MV-4-11 (cell line): ENCODE measurements around the gene DENND1B.
A peak's percentile ranks its signal among the peaks of the same experiment; 100 is the strongest.

Experiments used
- DNase-seq: peaks from one replicate; lab custom pipeline; 2025; lab: John Stamatoyannopoulos, UW

DENND1B gene

GRCh38 chr1:197685785-197686184 is 89.5 kb downstream of the DENND1B start:
- no peak for DNase-seq

GRCh38 chr1:197683895-197684553 is 91.3 kb downstream of the DENND1B start:
- DNase-seq = no peak

- no peak for DNase-seq
Observed at GRCh38 chr1:197683280-197683679, 92.0 kb downstream of the DENND1B start.

GRCh38 chr1:197680311-197680710 is 95.0 kb downstream of the DENND1B start:
- DNase-seq = no peak

DNA sequence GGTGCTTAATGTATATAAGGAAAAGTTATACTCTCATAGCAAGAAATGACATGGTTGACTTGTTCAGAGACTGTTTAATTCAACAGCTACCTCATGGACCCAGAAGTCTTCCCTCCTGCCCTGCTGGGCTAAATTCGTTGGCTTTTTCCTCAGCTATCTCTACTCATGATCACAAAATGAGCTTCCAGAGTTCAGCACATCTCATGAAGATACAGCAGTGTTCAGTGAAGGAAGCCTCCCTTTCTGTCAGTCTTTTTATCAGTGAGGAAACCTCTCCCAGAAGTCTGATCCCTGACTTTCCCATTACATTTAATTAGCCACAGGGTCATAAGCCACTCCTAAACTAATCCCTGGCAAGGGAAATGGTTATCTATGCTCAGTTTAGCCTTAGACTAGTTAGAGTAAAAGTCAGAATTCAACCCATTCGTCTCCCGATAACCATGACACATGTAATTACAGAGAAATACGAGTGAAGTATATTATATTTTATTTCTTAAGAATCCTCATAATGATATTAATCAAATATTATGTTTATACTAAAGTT is 97.5 kb downstream of the DENND1B start:
- no peak for DNase-seq

- no peak for DNase-seq
Observed at GRCh38 chr1:197677313-197677712, 98.0 kb downstream of the DENND1B start.

- peak; percentile 35 for DNase-seq
Observed at GRCh38 chr1:197675583-197676208, 99.6 kb downstream of the DENND1B start.

DNA sequence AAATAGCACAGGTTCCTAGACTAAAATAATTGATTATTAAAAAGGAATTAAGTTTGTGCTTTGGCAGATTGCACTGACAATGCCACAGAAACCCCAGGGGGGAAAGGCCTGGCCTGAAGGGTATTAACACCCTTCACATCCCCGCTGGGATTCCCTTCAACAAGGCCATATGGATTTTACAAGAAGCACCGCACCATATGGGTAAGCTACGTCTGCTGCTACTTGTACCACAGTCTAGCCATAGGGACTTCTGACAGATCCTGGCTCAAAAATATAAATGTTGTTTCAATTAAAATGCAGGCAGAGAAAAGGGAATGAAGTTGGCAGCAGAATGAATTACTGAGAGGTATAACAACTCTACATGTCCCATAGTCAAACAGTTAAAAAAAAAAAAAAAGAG is 101.0 kb downstream of the DENND1B start:
- no peak for DNase-seq

DNA sequence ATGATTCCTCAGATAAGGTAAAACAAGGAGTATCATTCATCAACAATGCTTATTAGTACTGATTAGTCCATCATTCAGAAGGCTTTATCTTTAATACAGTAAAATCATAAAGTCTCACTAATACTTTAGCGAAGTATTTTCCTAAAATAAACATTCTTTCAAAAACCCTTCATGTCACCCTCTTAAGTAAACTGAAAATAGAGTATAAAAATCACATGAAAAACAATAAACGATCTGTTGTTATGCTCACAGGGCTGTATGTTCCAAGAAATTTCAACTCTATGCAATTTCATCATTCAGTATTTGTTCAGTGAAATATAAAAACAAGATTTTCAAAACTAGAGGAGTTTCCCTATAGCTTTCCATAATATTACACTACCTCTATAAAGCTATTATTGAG is 102.0 kb downstream of the DENND1B start:
- DNase-seq = no peak

DNA sequence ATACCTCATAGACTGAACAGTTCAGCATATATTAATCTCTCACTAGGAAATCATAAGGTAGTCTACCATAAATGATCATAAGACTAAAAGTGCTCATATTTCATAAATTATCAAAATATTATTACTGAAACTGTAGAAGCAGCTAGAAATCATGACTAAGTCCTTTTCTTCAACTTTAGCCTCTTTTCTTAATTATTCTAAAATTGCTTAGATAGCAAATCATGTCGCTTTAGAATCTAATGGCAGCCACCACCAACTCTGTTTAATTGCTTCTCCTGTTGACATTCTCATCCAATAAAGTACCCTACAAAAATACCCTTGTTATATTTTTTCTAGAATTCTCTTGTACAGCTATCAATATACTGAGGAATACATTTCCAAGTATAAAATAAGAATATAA is 102.9 kb downstream of the DENND1B start:
- no peak for DNase-seq

DNA sequence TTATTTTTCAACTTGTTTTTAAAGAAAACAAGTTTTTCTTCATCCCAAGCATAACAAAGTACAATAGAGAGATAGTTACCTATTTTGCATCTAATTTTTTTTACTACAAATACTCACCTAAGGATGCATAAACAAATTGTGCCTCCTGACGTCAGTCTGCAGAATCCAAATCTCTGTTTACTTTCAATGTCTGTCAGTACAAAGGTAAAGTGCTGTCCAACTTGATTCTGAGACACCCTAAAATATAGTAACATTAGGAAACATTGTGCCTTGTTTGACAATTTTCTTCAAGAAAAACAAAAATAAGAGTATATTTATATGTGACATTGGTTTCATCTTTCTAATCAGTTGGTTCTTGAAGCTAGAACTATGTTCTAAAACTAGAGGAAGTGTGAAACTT is 103.4 kb downstream of the DENND1B start:
- DNase-seq = no peak

DNA sequence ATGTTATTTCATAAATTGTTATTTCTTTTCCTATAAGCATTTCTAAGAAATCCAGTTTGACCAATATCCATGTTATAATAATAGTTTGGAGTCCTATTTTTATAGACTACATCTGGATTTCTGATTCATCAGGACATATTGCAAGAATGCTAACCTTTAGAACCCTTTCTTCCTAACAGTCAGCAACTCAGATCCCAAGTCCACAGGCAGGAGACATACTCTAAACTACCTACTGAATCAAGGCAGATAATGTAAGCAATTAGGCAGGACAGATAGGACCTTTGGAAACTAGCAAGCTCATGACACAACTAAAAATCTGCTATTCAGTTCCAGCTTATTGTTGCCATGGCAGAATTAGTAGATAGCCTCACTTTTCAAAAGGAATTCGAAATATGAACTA is 104.1 kb downstream of the DENND1B start:
- DNase-seq = no peak

- no peak for DNase-seq
Observed at GRCh38 chr1:197666769-197667285, 108.5 kb downstream of the DENND1B start.

DNA sequence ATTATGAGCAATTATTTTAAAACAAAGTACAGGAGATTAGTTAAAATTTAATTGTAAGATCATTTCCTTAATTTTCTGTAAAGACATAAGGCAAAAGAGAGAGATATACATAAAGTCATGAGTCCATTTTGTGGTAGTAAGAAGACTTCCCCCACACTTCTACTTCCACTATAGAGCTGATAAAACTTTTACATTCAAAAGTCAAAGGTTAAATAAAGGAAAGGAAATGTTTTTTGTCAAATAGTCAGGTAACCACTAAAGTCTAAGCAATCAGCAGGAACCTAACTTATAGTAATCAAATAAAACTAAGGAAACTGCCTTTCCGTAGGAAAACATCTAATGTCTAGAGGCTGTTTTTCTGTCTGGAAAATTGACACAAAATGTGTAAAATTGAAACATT is 110.9 kb downstream of the DENND1B start:
- no peak for DNase-seq

GRCh38 chr1:197663162-197663953 is 111.9 kb downstream of the DENND1B start:
- no peak for DNase-seq

DNA sequence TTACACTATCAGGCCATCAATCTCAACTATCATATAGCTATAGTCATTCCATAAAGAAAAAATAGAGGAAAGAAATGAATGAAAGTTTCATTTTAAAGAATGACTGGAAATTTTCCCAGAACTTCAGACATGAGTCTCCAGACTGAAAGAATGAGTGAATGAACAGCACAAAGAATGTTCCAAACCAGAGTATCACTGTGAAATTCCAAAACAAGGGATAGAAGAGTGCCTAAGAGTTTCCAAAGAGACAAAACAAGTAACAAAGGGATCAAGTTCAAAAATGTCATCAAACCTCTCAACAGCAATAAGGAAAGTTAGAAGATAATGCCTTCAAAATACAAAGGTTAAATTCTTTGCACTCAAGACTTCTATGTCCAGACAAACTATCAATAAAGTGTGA is 114.9 kb downstream of the DENND1B start:
- no peak for DNase-seq

GRCh38 chr1:197659171-197659570 is 116.1 kb downstream of the DENND1B start:
- DNase-seq = no peak

DNA sequence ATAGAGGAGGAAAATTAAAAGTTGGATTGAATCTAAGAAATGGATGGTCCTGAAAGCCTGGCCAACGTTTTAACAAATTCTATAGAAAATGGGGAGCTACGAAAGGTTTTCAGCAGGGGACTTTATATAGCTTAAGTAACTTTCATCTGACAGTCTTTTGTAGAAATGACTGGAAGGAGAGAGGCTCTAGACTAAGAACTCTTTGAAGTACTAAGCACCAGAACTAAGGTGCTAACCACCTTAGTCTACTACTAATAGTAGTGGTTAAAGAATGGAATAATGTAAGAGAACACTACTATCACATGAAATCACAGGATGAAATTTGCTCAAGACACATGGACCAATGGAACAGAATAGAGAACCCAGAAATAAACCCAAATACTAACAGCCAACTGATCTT is 126.1 kb downstream of the DENND1B start:
- DNase-seq = no peak

DNA sequence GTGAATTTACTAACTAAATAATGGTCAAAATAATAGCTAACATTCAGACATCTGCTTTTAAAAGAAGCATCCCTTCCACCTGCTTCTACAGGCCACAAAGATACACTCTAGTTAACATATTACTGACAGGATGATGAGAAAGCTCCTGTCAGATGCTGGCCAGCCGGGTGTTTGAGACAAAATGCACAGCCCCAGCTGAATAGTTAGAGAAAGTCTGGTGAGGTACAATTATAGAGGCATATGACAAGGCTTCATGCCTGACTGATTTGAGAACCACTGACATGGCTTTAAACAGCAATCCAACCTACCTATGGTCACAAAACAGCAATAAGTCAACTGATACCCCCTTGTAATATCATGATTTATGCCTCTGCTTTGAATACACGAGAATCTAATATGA is 137.0 kb downstream of the DENND1B start:
- no peak for DNase-seq

- no peak for DNase-seq
Observed at GRCh38 chr1:197637406-197637805, 137.9 kb downstream of the DENND1B start.

GRCh38 chr1:197633447-197634078 is 141.7 kb downstream of the DENND1B start:
- DNase-seq = no peak

DNA sequence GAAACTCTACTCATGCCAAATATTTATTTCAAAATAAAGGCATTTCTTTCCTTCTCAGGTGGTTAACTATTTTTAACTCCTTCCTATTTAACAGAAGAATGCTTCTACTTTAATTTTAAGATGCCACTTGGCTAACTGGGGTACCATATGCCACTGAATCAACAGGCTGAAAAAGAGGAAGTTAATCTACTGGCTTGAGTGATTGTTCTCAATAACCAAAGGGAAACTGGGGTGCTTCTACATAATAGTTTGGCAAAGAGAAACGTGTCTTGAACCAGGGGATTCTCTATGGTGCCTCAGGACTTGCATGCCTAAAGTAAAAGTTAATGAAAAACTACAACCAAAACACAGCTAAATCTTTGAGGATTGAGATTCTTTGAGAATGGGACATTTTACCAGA is 142.6 kb downstream of the DENND1B start:
- peak; percentile 44 for DNase-seq
